Measurements from ENCODE around the gene PRKN.

Gene PRKN

DNA sequence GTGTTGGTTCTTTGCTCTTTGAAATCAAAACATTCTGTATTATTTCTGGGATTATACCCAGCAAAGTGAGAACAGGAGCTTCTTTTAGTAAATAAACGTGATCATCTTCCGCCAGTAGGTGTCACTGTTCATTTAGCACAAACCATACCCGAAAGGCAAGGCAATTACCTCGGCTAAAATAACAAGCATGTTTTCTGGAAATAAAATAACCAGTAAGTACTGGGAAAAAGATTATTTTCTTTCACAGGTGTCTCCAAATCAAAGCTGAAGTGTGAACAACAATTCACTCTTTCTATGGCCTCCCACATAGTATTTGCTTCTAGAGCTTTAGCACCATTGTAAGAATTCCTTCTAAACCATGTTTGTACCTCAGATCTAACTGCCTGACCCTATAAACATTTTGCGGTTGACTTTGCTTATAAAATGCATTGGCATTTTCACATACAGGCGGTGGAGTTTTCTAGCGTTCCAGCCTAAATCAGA is 1309.1 kb downstream of the PRKN start:
- TF ChIP-seq, protein P1, sequence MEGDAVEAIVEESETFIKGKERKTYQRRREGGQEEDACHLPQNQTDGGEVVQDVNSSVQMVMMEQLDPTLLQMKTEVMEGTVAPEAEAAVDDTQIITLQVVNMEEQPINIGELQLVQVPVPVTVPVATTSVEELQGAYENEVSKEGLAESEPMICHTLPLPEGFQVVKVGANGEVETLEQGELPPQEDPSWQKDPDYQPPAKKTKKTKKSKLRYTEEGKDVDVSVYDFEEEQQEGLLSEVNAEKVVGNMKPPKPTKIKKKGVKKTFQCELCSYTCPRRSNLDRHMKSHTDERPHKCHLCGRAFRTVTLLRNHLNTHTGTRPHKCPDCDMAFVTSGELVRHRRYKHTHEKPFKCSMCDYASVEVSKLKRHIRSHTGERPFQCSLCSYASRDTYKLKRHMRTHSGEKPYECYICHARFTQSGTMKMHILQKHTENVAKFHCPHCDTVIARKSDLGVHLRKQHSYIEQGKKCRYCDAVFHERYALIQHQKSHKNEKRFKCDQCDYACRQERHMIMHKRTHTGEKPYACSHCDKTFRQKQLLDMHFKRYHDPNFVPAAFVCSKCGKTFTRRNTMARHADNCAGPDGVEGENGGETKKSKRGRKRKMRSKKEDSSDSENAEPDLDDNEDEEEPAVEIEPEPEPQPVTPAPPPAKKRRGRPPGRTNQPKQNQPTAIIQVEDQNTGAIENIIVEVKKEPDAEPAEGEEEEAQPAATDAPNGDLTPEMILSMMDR (IDR thresholded peaks at IDR 0.05): peak; percentile 71
- peak; percentile 48 for DNase-seq
- H3K36me3 Mint-ChIP-seq (ENCODE audit: low read depth): no peaks in the 10 kb centered on the region
- H3K27ac Mint-ChIP-seq: peak overlapping the region; percentile 54
- peaks cover 16% of the 10 kb centered on the region for H3K4me1 Mint-ChIP-seq
- H3K9me3 Mint-ChIP-seq: peaks cover under 1% of the 10 kb centered on the region
- peaks cover 14% of the 10 kb centered on the region for H3K27me3 Mint-ChIP-seq (ENCODE audit: low read depth, poor library complexity)
- H3K4me3 Mint-ChIP-seq: no peak overlapping the region

- Mint-ChIP-seq H3K27ac (peak overlapping the region; percentile 54), H3K36me3 (ENCODE audit: low read depth) (no peaks in the 10 kb centered on the region), H3K4me1 (peaks cover 16% of the 10 kb centered on the region), H3K27me3 (ENCODE audit: low read depth, poor library complexity) (peaks cover 14% of the 10 kb centered on the region), H3K9me3 (no peaks in the 10 kb centered on the region), H3K4me3 (no peak overlapping the region)
- TF ChIP-seq, protein P1 (IDR thresholded peaks at IDR 0.05): no peak
- DNase-seq: peak; percentile 37
Observed at GRCh38 chr6:161417717-161418462, 1309.7 kb downstream of the PRKN start.

- Mint-ChIP-seq H3K4me1 (peaks cover 16% of the 10 kb centered on the region), H3K27ac (peak overlapping the region; percentile 98), H3K27me3 (ENCODE audit: low read depth, poor library complexity) (peaks cover 12% of the 10 kb centered on the region), H3K36me3 (ENCODE audit: low read depth) (no peaks in the 10 kb centered on the region), H3K9me3 (no peaks in the 10 kb centered on the region), H3K4me3 (no peak overlapping the region)
- TF ChIP-seq, protein P1 (IDR thresholded peaks at IDR 0.05): no peak
- DNase-seq: no peak
Observed at GRCh38 chr6:161415302-161415855, 1312.2 kb downstream of the PRKN start.

DNA sequence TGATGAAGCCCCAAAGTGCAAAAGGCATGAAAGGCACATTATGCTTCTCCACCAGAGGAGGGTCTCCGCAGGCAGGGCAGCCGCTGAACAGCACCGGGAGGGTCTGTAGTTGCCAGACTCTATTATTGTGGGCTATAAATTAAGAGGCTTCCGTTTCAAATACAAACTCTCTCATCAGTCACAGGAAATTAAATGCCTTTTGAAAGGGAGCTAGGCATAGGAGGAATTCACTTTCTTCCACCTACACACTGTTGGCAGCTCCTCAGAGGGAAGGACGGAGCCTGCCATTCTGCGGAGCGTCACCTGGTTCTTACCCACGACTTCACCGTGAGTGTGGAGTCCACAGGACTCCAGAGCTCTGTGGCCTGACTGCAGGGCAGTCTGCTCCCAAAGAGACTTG is 1312.9 kb downstream of the PRKN start:
- TF ChIP-seq, protein P1 (IDR thresholded peaks at IDR 0.05): no peak
- H3K27ac Mint-ChIP-seq: peak overlapping the region; percentile 98

GRCh38 chr6:161414180-161414579 is 1313.4 kb downstream of the PRKN start:
- H3K4me1 Mint-ChIP-seq: peaks cover 16% of the 10 kb centered on the region
- no peak for DNase-seq
- TF ChIP-seq, protein P1 (IDR thresholded peaks at IDR 0.05): no peak
- H3K27ac Mint-ChIP-seq: peak overlapping the region; percentile 98
- peaks cover 12% of the 10 kb centered on the region for H3K27me3 Mint-ChIP-seq (ENCODE audit: low read depth, poor library complexity)
- H3K36me3 Mint-ChIP-seq (ENCODE audit: low read depth): no peaks in the 10 kb centered on the region
- peak overlapping the region; percentile 42 for H3K4me3 Mint-ChIP-seq
- H3K9me3 Mint-ChIP-seq: no peaks in the 10 kb centered on the region

More for the DNA sequence above, 1312.9 kb downstream of the PRKN start:
- peak; percentile 26 for DNase-seq
- Mint-ChIP-seq H3K9me3 (no peaks in the 10 kb centered on the region), H3K27me3 (ENCODE audit: low read depth, poor library complexity) (peaks cover 12% of the 10 kb centered on the region), H3K4me3 (peak overlapping the region; percentile 42), H3K36me3 (ENCODE audit: low read depth) (no peaks in the 10 kb centered on the region), H3K4me1 (peaks cover 16% of the 10 kb centered on the region)

All from nephron progenitor cell (in vitro differentiated cells).